HG03521 (cell line): ENCODE results near the gene TUBGCP2.
"Not testable (repeated sequence)": the region's sequence is repeated elsewhere in the genome, so short reads cannot be mapped to it uniquely, and the experiment has no call there.

ENCODE experiments used
- ATAC-seq: cut with Tn5 transposase; IDR thresholded peaks from one replicate; pipeline ENCODE4 v1.9.1; 2021; ENCODE audit warnings: mild to moderate bottlenecking, moderate library complexity; ENCODE audit not compliant: unreplicated experiment

Gene TUBGCP2

GRCh38 chr10:133270204-133270603, 38.5 kb downstream of the TUBGCP2 start:
- no peak for ATAC-seq

GRCh38 chr10:133269367-133269766, 39.3 kb downstream of the TUBGCP2 start:
- no peak for ATAC-seq

GRCh38 chr10:133268532-133268931, 40.1 kb downstream of the TUBGCP2 start:
- no peak for ATAC-seq

GRCh38 chr10:133267829-133268228, 40.8 kb downstream of the TUBGCP2 start:
- no peak for ATAC-seq

GRCh38 chr10:133267293-133267692, 41.4 kb downstream of the TUBGCP2 start:
- ATAC-seq: no peak

GRCh38 chr10:133266056-133266795, 42.4 kb downstream of the TUBGCP2 start:
- ATAC-seq: no peak

GRCh38 chr10:133265052-133265451, 43.6 kb downstream of the TUBGCP2 start:
- ATAC-seq: not testable (repeated sequence)

- ATAC-seq: no peak
Observed at GRCh38 chr10:133264461-133264860, 44.2 kb downstream of the TUBGCP2 start.

GRCh38 chr10:133263674-133264073, 45.0 kb downstream of the TUBGCP2 start:
- ATAC-seq: no peak

- no peak for ATAC-seq
Observed at GRCh38 chr10:133262696-133263095, 46.0 kb downstream of the TUBGCP2 start.

- peak; percentile 53 for ATAC-seq
Observed at GRCh38 chr10:133261726-133262325, 46.8 kb downstream of the TUBGCP2 start.

GRCh38 chr10:133260895-133261725, 47.6 kb downstream of the TUBGCP2 start:
- peak; percentile 36 for ATAC-seq

- no peak for ATAC-seq
Observed at GRCh38 chr10:133259602-133259989, 49.1 kb downstream of the TUBGCP2 start.

GRCh38 chr10:133258818-133259601, 49.7 kb downstream of the TUBGCP2 start:
- ATAC-seq: no peak

- no peak for ATAC-seq
Observed at GRCh38 chr10:133258066-133258817, 50.4 kb downstream of the TUBGCP2 start.

- no peak for ATAC-seq
Observed at GRCh38 chr10:133257489-133258065, 51.1 kb downstream of the TUBGCP2 start.

- ATAC-seq: no peak
Observed at GRCh38 chr10:133255323-133255722, 53.3 kb downstream of the TUBGCP2 start.

- no peak for ATAC-seq
Observed at GRCh38 chr10:133254421-133255120, 54.1 kb downstream of the TUBGCP2 start.

- no peak for ATAC-seq
Observed at GRCh38 chr10:133253361-133253955, 55.2 kb downstream of the TUBGCP2 start.
